ENCODE data around the gene JADE3.

JADE3 gene

GRCh38 chrX:46912098-46912602 lies at the start of gene JADE3:
TSS of gene JADE3 (plus strand) at chrX:46912421. CDS start at chrX:46984895, 72,474 bp downstream.
- DNase-seq: peak in 46 of 51 donors; percentile 0 to 61 (median 16)

GRCh38 chrX:46863072-46863471 lies 49.1 kb upstream of the JADE3 start:
- DNase-seq: no peak

GRCh38 chrX:46864606-46865005 lies 47.6 kb upstream of the JADE3 start:
- no peak for DNase-seq

- DNase-seq: no peak
Observed at GRCh38 chrX:46865281-46865680, 46.9 kb upstream of the JADE3 start.

GRCh38 chrX:46866726-46867125 lies 45.5 kb upstream of the JADE3 start:
- DNase-seq: no peak

GRCh38 chrX:46873746-46874145 lies 38.5 kb upstream of the JADE3 start:
- no peak for DNase-seq

GRCh38 chrX:46876901-46877300 lies 35.3 kb upstream of the JADE3 start:
- no peak for DNase-seq

- no peak for DNase-seq
Observed at GRCh38 chrX:46882266-46882665, 30.0 kb upstream of the JADE3 start.

- DNase-seq: no peak
Observed at GRCh38 chrX:46884799-46885198, 27.4 kb upstream of the JADE3 start.

GRCh38 chrX:46898207-46898606 lies 14.0 kb upstream of the JADE3 start:
- no peak for DNase-seq

GRCh38 chrX:46903458-46904242 lies 8.6 kb upstream of the JADE3 start:
- peak; percentile 1 to 82 (median 64) for DNase-seq

GRCh38 chrX:46904626-46905025 lies 7.6 kb upstream of the JADE3 start:
- DNase-seq: no peak

GRCh38 chrX:46910415-46910814 lies 1.8 kb upstream of the JADE3 start:
- DNase-seq: no peak

- DNase-seq: peak in 31 of 51 donors; percentile 0 to 35 (median 4)
Observed at GRCh38 chrX:46912603-46913491, 626 bp downstream of the JADE3 start.

- peak in 2 of 51 donors; percentile 1 for DNase-seq
Observed at GRCh38 chrX:46913667-46914066, 1.4 kb downstream of the JADE3 start.

GRCh38 chrX:46916273-46916672 lies 4.1 kb downstream of the JADE3 start:
- no peak for DNase-seq

- no peak for DNase-seq
Observed at GRCh38 chrX:46917622-46918021, 5.4 kb downstream of the JADE3 start.

- DNase-seq: no peak
Observed at GRCh38 chrX:46918434-46918833, 6.2 kb downstream of the JADE3 start.

- DNase-seq: no peak
Observed at GRCh38 chrX:46920235-46920634, 8.0 kb downstream of the JADE3 start.

- no peak for DNase-seq
Observed at GRCh38 chrX:46922611-46923010, 10.4 kb downstream of the JADE3 start.

- no peak for DNase-seq
Observed at GRCh38 chrX:46927718-46928117, 15.5 kb downstream of the JADE3 start.
